Measurements from ENCODE around the gene OLR1.
"Not testable (repeated sequence)": the region's sequence is repeated elsewhere in the genome, so short reads cannot be mapped to it uniquely, and the experiment has no call there.

Gene OLR1

DNA sequence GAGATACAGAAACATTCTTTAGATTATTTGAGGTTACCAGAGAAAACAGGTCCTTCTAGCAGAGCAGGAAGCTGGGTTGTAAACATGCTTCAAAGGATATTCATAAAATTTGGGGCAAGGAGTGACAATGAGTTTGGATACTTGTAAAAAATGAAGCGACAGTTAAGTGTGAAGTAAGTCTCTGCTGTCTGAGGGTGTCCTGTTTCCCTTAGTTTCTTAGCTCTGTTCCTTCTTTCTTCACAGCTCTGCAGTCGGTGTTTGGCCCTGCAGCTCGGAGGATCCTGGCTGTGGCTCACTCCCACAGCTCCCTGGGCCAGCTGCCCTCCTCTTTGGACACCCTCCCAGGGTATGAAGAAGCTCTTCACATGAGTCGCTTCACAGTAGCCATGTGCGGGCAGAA, 17.7 kb upstream of the OLR1 start:
- TF ChIP-seq, protein P1, sequence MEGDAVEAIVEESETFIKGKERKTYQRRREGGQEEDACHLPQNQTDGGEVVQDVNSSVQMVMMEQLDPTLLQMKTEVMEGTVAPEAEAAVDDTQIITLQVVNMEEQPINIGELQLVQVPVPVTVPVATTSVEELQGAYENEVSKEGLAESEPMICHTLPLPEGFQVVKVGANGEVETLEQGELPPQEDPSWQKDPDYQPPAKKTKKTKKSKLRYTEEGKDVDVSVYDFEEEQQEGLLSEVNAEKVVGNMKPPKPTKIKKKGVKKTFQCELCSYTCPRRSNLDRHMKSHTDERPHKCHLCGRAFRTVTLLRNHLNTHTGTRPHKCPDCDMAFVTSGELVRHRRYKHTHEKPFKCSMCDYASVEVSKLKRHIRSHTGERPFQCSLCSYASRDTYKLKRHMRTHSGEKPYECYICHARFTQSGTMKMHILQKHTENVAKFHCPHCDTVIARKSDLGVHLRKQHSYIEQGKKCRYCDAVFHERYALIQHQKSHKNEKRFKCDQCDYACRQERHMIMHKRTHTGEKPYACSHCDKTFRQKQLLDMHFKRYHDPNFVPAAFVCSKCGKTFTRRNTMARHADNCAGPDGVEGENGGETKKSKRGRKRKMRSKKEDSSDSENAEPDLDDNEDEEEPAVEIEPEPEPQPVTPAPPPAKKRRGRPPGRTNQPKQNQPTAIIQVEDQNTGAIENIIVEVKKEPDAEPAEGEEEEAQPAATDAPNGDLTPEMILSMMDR (conservative IDR thresholded peaks at IDR 0.05; ENCODE audit: low read depth, low read length), result no peak
- DNase-seq (ENCODE audit: low read depth), result no peak

GRCh38 chr12:10186958-10187357, 15.0 kb upstream of the OLR1 start:
- not testable (repeated sequence) for H3K4me3 ChIP-seq (ENCODE audit: low read length); DNase-seq (ENCODE audit: low read depth)

More for the DNA sequence above, 17.7 kb upstream of the OLR1 start:
- H3K4me3 ChIP-seq (ENCODE audit: low read length), result no peak overlapping the region

- DNase-seq (ENCODE audit: low read depth), result no peak
- H3K4me3 ChIP-seq (ENCODE audit: low read length), result no peak overlapping the region
- TF ChIP-seq, protein P1 (conservative IDR thresholded peaks at IDR 0.05; ENCODE audit: low read depth, low read length), result no peak
Observed at GRCh38 chr12:10186299-10186698, 14.4 kb upstream of the OLR1 start.

DNA sequence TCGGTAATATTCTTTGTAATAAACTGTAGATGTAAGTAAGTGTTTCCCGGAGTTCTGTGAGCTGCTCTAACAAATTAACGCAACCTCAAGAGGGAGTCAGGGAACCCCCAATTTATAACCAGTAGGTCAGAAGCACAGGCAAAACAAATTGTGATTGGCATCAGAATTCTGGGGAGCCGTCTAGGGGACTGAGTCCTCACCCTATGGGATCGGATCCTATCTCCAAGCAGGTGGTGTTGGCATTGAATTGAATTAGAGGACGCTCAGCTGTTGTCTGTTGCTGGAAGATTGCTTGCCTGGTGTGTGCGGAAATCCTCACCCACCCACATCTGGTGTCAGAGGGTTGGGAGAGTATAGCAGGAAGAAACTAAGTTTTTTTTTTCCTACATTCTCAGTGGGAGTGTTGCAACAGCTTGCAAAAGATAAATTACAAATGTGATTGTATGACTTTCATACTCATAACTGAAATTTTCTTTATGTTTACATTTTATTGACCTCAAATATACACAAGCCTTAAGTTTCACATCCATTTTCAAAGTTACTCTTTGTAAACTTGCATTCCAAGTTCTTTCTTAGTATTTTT, 12.4 kb upstream of the OLR1 start:
- H3K4me3 ChIP-seq (ENCODE audit: low read length), result no peak overlapping the region
- TF ChIP-seq, protein P1 (conservative IDR thresholded peaks at IDR 0.05; ENCODE audit: low read depth, low read length), result no peak
- DNase-seq (ENCODE audit: low read depth), result no peak

GRCh38 chr12:10182354-10183049, 10.6 kb upstream of the OLR1 start:
- H3K4me3 ChIP-seq (ENCODE audit: low read length), result no peak overlapping the region
- TF ChIP-seq, protein P1 (conservative IDR thresholded peaks at IDR 0.05; ENCODE audit: low read depth, low read length), result no peak
- DNase-seq (ENCODE audit: low read depth), result no peak

DNA sequence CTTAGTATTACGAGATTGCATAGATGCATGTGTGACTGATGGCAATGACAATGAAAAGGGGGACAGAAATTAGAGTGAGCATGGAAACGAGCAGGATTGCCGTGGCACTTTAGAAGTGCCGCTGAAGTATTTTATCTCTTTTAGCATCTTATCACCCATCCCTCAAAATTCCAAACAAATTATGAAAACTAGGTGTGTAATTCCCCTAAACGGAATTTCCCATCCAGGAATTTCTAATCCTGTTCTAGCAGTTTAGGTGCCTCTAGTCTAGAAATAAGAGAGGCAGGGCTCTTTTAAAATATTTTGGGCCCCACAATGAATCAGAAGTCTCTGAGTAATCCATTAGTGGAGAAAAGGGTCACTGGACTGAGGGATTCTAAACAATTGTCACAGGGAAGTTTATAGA, 7.8 kb upstream of the OLR1 start:
- TF ChIP-seq, protein P1 (conservative IDR thresholded peaks at IDR 0.05; ENCODE audit: low read depth, low read length), result no peak
- no peak overlapping the region for H3K4me3 ChIP-seq (ENCODE audit: low read length)
- no peak for DNase-seq (ENCODE audit: low read depth)

GRCh38 chr12:10178821-10179220, 6.9 kb upstream of the OLR1 start, which contains the start of gene TMEM52B:
TMEM52B (plus strand) TSS chr12:10179032; CDS start chr12:10179575, 543 bp downstream.
- TF ChIP-seq, protein P1 (conservative IDR thresholded peaks at IDR 0.05; ENCODE audit: low read depth, low read length), result no peak
- no peak within 1 kb of the TSS for H3K4me3 ChIP-seq (ENCODE audit: low read length)
- no peak for DNase-seq (ENCODE audit: low read depth)

Data from retinal pigment epithelial cell (primary cell).